Bronchial epithelial cell (primary cell): ENCODE data around the gene TRPV5. TPM values are rescaled to one million over a fixed set of nuclear protein-coding genes. Genes with fewer than 3 reads are reported as not detected.

ENCODE experiments used
- DNase-seq: peaks from one replicate; pipeline ENCODE4 v3.0.0-alpha.2; 2010; ENCODE audit warnings: low read depth
- FAIRE-seq: peaks from 2 replicates; lab custom pipeline; 2011; peaks lifted over from hg19 to GRCh38; lab: Jason Lieb, UNC
- H3K27me3 ChIP-seq: 2 replicates; pipeline ENCODE4 v1.5.1; 2011; ENCODE audit warnings: low read length; ENCODE audit not compliant: control insufficient read depth, insufficient read depth
- H3K36me3 ChIP-seq: 2 replicates; pipeline ENCODE4 v1.5.1; 2011; ENCODE audit warnings: low read length; ENCODE audit not compliant: control insufficient read depth, insufficient read depth
- H3K4me3 ChIP-seq: 2 replicates; pipeline ENCODE4 v1.5.1; 2011; ENCODE audit warnings: mild to moderate bottlenecking, low read depth, low read length, control low read depth
- total RNA-seq: library from RNA; depleted of rRNA; stranded (reverse); fragments of >200 nt; gene quantifications from 2 replicates; pipeline ENCODE4 v1.2.1, GENCODE V29; 2014
- TF ChIP-seq, protein P1 (sequence below): IDR thresholded peaks from 2 replicates; pipeline ENCODE4 v1.5.1; 2011; ENCODE audit warnings: mild to moderate bottlenecking, moderate library complexity, low read length, control low read depth, inconsistent platforms; ENCODE audit not compliant: insufficient read depth, severe bottlenecking

Gene TRPV5
- total RNA-seq, 1 donor from 2014 or later, result not detected

DNA sequence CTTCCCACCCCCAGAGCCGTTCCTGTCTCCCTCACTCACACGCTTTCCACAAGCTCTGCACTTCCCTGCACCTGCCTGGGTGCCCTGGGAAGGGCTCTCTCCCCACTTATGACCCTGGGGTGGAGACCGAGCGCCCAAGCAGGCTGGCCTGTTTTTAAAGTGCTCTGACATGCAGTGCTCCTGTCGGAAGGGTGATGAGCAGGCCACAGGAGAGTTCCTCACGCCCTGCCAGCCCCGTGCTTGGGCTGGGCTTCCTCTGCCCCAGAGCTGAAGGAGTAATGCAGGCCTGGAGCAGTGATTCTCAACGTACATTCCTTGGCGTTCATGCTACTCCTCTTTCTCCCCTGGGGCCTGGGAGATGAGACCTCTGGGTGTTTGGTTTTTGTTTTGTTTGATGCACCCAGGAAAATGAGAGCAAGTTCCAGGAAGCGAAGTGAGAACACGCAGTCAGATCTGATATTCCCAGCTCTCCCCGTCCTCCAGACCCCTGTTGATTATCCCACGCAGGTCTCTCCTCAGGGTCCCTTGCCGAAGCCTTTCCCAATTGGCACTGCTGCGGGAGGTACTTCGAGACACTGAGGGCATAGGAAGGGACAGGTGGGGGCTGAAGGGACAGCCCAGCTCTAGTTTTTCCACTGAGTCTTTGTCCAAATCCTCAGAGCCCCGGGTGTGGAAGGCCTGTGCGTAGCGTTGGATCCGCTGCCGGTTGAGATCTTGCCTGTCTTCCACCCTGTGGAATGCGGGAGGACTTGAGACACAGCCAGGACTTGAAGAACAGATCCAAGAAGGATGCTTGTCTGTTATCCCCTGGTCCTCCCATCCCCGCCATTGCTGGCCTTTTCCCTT lies 62.1 kb downstream of the TRPV5 start:
- Histone ChIP-seq H3K4me3 (no peak overlapping the region), H3K27me3 (no peaks in the 10 kb centered on the region), H3K36me3 (peaks cover 1% of the 10 kb centered on the region)
- FAIRE-seq, result no peak
- TF ChIP-seq, protein P1, sequence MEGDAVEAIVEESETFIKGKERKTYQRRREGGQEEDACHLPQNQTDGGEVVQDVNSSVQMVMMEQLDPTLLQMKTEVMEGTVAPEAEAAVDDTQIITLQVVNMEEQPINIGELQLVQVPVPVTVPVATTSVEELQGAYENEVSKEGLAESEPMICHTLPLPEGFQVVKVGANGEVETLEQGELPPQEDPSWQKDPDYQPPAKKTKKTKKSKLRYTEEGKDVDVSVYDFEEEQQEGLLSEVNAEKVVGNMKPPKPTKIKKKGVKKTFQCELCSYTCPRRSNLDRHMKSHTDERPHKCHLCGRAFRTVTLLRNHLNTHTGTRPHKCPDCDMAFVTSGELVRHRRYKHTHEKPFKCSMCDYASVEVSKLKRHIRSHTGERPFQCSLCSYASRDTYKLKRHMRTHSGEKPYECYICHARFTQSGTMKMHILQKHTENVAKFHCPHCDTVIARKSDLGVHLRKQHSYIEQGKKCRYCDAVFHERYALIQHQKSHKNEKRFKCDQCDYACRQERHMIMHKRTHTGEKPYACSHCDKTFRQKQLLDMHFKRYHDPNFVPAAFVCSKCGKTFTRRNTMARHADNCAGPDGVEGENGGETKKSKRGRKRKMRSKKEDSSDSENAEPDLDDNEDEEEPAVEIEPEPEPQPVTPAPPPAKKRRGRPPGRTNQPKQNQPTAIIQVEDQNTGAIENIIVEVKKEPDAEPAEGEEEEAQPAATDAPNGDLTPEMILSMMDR, result no peak
- no peak for DNase-seq

GRCh38 chr7:142870566-142871259 lies 62.8 kb downstream of the TRPV5 start:
- no peak overlapping the region for H3K4me3 ChIP-seq
- no peak for FAIRE-seq
- TF ChIP-seq, protein P1, result no peak
- peaks cover 1% of the 10 kb centered on the region for H3K36me3 ChIP-seq
- no peaks in the 10 kb centered on the region for H3K27me3 ChIP-seq
- no peak for DNase-seq

DNA sequence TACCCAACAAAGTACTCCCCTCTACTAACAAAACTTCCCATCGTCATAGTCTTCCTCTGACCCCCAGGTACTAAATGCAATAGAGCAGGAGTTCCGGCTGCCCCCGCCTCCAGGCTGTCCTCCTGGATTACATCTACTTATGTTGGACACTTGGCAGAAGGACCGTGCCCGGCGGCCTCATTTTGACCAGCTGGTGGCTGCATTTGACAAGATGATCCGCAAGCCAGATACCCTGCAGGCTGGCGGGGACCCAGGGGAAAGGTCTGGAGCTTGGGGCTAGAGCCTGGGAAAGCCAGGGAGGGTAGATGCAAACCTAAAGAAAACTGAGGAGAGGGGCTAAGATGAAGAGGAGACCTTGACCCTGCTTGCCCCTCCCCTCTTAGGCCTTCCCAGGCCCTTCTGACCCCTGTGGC lies 63.4 kb downstream of the TRPV5 start:
- H3K36me3 ChIP-seq, result peaks cover 1% of the 10 kb centered on the region
- FAIRE-seq (no peak), DNase-seq (no peak)
- no peaks in the 10 kb centered on the region for H3K27me3 ChIP-seq
- H3K4me3 ChIP-seq, result no peak overlapping the region
- TF ChIP-seq, protein P1, result no peak

GRCh38 chr7:142869434-142869833 lies 64.1 kb downstream of the TRPV5 start:
- H3K4me3 ChIP-seq, result no peak overlapping the region
- no peak for DNase-seq

GRCh38 chr7:142868986-142869415 lies 64.5 kb downstream of the TRPV5 start:
- TF ChIP-seq, protein P1, result no peak
- peak; percentile 40 for FAIRE-seq

More at GRCh38 chr7:142869434-142869833, 64.1 kb downstream of the TRPV5 start:
- no peak for FAIRE-seq
- Histone ChIP-seq H3K36me3 (peaks cover 1% of the 10 kb centered on the region), H3K27me3 (no peaks in the 10 kb centered on the region)
- TF ChIP-seq, protein P1, result no peak

More at GRCh38 chr7:142868986-142869415, 64.5 kb downstream of the TRPV5 start:
- H3K4me3 ChIP-seq, result no peak overlapping the region
- DNase-seq, result no peak
- H3K27me3 ChIP-seq, result no peaks in the 10 kb centered on the region
- peaks cover 1% of the 10 kb centered on the region for H3K36me3 ChIP-seq
